Osteoblast (primary cell): ENCODE results near the gene AOPEP. TPM values are rescaled to one million over a fixed set of nuclear protein-coding genes. Genes with fewer than 3 reads are reported as not detected.

Source experiments
- DNase-seq: peaks from one replicate; pipeline ENCODE4 v3.0.0; 2011; ENCODE audit warnings: low spot score, mixed read lengths; ENCODE audit not compliant: insufficient read length; ENCODE audit errors: missing footprints
- H2AFZ ChIP-seq: 2 replicates; pipeline ENCODE4 v1.6.0; 2011; ENCODE audit warnings: mild to moderate bottlenecking, low read length
- H3K27ac ChIP-seq: 2 replicates; pipeline ENCODE4 v1.5.1; 2011; ENCODE audit warnings: mild to moderate bottlenecking, low read depth, low read length, moderate library complexity
- H3K27me3 ChIP-seq: 2 replicates; pipeline ENCODE4 v1.6.0; 2012; ENCODE audit warnings: mild to moderate bottlenecking, control low read depth, inconsistent platforms, low read length, moderate library complexity; ENCODE audit not compliant: insufficient read depth
- H3K36me3 ChIP-seq: 2 replicates; pipeline ENCODE4 v1.5.1; 2011; ENCODE audit warnings: mild to moderate bottlenecking, low read length, control low read depth, moderate library complexity; ENCODE audit not compliant: insufficient read depth
- H3K4me1 ChIP-seq: 2 replicates; pipeline ENCODE4 v1.5.1; 2011; ENCODE audit warnings: mild to moderate bottlenecking, low read length, control low read depth, moderate library complexity; ENCODE audit not compliant: insufficient read depth
- H3K4me2 ChIP-seq: 2 replicates; pipeline ENCODE4 v1.6.0; 2011; ENCODE audit warnings: mild to moderate bottlenecking, low read length; ENCODE audit not compliant: insufficient read depth
- H3K4me3 ChIP-seq: fragments of 200-600 bp; sonication (generic); 3 replicates; pipeline ENCODE4 v1.5.1; 2012; ENCODE audit warnings: mild to moderate bottlenecking, low read length, inconsistent platforms; ENCODE audit not compliant: insufficient read depth
- H3K79me2 ChIP-seq: 2 replicates; pipeline ENCODE4 v1.6.0; 2012; ENCODE audit warnings: mild to moderate bottlenecking, low read length, control low read depth, inconsistent platforms; ENCODE audit not compliant: insufficient read depth
- H3K9me3 ChIP-seq: 2 replicates; pipeline ENCODE4 v1.5.1; 2011; ENCODE audit warnings: low read depth, low read length, control low read depth
- H4K20me1 ChIP-seq: 2 replicates; pipeline ENCODE4 v1.6.0; 2012; ENCODE audit warnings: mild to moderate bottlenecking, low read length, control low read depth; ENCODE audit not compliant: insufficient read depth
- total RNA-seq: library from RNA; depleted of rRNA; stranded (reverse); fragments of >200 nt; gene quantifications from 2 replicates; pipeline ENCODE4 v1.2.3, GENCODE V29; 2012
- TF ChIP-seq, protein P1 (sequence below): IDR thresholded peaks from 2 replicates; pipeline ENCODE4 v1.5.1; 2011; ENCODE audit warnings: mild to moderate bottlenecking, low read depth, low read length, moderate library complexity; ENCODE audit errors: extremely low read depth

The AOPEP gene
- total RNA-seq, 1 donor, result 131 TPM

DNA sequence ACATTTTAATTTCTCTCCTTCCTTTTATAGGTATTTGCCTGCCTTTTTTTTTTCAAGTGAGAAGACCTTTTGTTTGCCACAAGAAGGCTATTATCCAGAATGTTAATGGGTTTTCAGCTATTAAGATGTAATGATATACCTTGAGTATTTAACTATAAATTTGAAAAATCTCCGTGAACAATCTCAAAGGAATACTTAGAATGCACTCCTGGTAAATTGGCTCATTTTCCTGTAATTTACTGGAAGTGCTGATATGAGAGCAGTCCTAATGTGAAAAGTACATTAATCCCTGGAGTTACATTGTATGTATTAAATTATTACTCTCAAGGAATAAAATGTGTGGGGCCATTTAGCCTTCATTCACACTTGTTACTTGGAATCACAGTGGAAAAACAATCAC, 32.4 kb downstream of the AOPEP start:
- Histone ChIP-seq H3K79me2 (peaks cover 29% of the 10 kb centered on the region), H3K9me3 (no peaks in the 10 kb centered on the region), H3K4me2 (no peak overlapping the region), H3K36me3 (peaks cover 17% of the 10 kb centered on the region), H4K20me1 (no peaks in the 10 kb centered on the region), H2AFZ (no peak overlapping the region), H3K27ac (no peak overlapping the region), H3K4me3 (no peak overlapping the region), H3K27me3 (no peaks in the 10 kb centered on the region), H3K4me1 (peaks cover 16% of the 10 kb centered on the region)
- TF ChIP-seq, protein P1, sequence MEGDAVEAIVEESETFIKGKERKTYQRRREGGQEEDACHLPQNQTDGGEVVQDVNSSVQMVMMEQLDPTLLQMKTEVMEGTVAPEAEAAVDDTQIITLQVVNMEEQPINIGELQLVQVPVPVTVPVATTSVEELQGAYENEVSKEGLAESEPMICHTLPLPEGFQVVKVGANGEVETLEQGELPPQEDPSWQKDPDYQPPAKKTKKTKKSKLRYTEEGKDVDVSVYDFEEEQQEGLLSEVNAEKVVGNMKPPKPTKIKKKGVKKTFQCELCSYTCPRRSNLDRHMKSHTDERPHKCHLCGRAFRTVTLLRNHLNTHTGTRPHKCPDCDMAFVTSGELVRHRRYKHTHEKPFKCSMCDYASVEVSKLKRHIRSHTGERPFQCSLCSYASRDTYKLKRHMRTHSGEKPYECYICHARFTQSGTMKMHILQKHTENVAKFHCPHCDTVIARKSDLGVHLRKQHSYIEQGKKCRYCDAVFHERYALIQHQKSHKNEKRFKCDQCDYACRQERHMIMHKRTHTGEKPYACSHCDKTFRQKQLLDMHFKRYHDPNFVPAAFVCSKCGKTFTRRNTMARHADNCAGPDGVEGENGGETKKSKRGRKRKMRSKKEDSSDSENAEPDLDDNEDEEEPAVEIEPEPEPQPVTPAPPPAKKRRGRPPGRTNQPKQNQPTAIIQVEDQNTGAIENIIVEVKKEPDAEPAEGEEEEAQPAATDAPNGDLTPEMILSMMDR, result no peak
- DNase-seq, result no peak

DNA sequence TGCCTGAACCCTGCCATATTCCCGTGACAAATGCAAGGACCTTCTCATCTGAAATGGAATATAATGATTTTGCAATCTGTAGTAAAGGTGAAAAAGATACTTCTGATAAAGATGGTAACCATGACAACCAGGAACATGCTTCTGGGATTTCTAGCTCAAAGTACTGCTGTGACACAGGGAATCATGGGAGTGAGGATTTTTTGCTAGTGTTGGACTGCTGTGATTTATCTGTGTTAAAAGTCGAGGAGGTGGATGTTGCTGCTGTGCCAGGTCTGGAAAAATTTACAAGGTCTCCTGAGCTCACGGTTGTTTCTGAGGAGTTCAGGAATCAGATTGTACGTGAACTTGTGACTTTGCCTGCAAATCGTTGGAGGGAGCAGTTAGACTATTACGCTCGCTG, 33.5 kb downstream of the AOPEP start:
- TF ChIP-seq, protein P1, result no peak
- Histone ChIP-seq H3K27me3 (no peaks in the 10 kb centered on the region), H3K27ac (no peak overlapping the region), H3K4me1 (peaks cover 16% of the 10 kb centered on the region), H2AFZ (no peak overlapping the region), H3K4me3 (no peak overlapping the region), H3K79me2 (peaks cover 32% of the 10 kb centered on the region), H4K20me1 (no peaks in the 10 kb centered on the region), H3K4me2 (no peak overlapping the region), H3K36me3 (peaks cover 17% of the 10 kb centered on the region), H3K9me3 (no peaks in the 10 kb centered on the region)
- no peak for DNase-seq

DNA sequence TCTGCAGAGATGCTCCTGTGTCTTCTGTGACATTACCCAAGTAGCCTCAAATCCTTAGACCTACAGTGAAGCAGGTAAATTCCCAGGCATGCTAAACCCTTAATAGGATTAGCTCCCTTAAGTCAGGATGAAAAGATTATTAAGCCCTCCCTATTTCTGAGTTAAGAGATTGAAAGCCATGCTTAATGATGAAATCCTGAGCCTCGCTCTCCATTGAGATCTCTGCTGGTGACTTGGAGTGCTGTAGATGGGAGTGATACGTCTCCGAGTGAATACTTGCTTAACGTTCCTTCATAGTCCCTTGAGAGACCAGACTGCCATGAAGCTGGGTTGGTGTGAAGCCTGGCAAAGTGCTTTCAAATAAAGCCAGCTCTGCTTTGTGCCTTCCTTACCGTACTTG, 34.2 kb downstream of the AOPEP start:
- no peak overlapping the region for H3K4me2 ChIP-seq
- no peak overlapping the region for H3K27ac ChIP-seq
- H4K20me1 ChIP-seq, result no peaks in the 10 kb centered on the region
- H3K4me1 ChIP-seq, result peaks cover 16% of the 10 kb centered on the region
- no peak overlapping the region for H2AFZ ChIP-seq
- no peak for DNase-seq
- TF ChIP-seq, protein P1, result no peak
- H3K4me3 ChIP-seq, result no peak overlapping the region
- H3K36me3 ChIP-seq, result peaks cover 17% of the 10 kb centered on the region
- H3K9me3 ChIP-seq, result no peaks in the 10 kb centered on the region
- H3K79me2 ChIP-seq, result peaks cover 32% of the 10 kb centered on the region
- H3K27me3 ChIP-seq, result no peaks in the 10 kb centered on the region

DNA sequence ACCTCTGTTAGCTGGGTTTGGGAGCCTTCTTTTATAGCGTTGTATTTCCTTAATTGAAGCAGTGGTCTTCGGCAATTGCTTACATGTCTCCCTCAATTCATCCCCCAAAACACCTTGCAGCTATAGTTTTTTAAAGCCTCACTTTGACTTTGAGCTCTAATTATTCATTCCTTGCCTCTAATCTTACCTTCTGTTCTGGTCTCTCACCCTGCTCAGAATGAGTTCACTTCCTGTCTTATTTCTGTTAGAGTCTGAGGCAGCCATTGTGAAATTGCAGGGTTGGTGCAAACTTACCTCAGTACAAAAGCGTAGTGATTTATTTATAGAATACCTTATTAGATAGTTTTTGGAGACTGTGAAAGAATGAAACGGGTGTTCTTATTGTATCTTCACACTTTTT, 35.0 kb downstream of the AOPEP start:
- DNase-seq, result no peak
- TF ChIP-seq, protein P1, result no peak
- H3K9me3 ChIP-seq, result no peaks in the 10 kb centered on the region
- no peak overlapping the region for H3K4me3 ChIP-seq
- H2AFZ ChIP-seq, result no peak overlapping the region
- H3K4me2 ChIP-seq, result no peak overlapping the region
- H3K79me2 ChIP-seq, result peaks cover 32% of the 10 kb centered on the region
- H3K36me3 ChIP-seq, result peaks cover 17% of the 10 kb centered on the region
- H4K20me1 ChIP-seq, result no peaks in the 10 kb centered on the region
- no peak overlapping the region for H3K27ac ChIP-seq
- no peaks in the 10 kb centered on the region for H3K27me3 ChIP-seq
- H3K4me1 ChIP-seq, result peaks cover 15% of the 10 kb centered on the region
